Stimulated activated CD8-positive, alpha-beta memory T cell treated with anti-CD3 and anti-CD28 coated beads, Interleukin-12 subunit alpha, Interleukin-12 subunit beta, amount 100 ng/mL, for 24 hours (primary cell): ENCODE measurements around the gene GMPPA.

Experiments used
- DNase-seq: peaks from one replicate; pipeline ENCODE4 v3.0.0-alpha.2; 2020; ENCODE audit errors: extremely low read depth

GMPPA gene

DNA sequence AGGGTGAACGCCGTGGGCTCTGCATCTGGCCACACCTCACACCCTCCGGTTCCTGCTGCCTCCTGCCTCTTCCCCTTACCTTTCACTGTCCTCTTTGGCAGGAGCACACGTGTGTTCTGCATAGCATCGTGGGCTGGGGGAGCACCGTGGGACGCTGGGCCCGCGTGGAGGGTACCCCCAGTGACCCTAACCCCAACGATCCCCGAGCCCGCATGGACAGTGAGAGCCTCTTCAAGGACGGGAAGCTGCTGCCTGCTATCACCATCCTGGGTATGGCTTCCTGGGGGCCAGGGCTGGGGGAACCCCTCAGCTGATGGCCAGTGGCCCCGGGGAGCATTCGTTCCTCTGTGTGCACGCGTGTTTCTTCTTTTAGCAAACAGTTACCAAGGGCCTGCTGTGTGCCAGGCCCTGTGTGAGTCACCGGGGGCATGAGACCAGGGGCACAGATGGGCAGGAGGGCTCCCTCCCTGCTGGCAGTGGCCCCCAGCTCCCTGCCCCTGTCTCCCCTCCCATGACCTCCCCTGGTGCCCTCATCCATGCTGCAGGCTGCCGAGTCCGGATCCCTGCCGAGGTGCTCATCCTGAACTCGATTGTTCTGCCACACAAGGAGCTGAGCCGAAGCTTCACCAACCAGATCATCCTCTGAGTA, 7.6 kb downstream of the GMPPA start:
- no peak for DNase-seq

DNA sequence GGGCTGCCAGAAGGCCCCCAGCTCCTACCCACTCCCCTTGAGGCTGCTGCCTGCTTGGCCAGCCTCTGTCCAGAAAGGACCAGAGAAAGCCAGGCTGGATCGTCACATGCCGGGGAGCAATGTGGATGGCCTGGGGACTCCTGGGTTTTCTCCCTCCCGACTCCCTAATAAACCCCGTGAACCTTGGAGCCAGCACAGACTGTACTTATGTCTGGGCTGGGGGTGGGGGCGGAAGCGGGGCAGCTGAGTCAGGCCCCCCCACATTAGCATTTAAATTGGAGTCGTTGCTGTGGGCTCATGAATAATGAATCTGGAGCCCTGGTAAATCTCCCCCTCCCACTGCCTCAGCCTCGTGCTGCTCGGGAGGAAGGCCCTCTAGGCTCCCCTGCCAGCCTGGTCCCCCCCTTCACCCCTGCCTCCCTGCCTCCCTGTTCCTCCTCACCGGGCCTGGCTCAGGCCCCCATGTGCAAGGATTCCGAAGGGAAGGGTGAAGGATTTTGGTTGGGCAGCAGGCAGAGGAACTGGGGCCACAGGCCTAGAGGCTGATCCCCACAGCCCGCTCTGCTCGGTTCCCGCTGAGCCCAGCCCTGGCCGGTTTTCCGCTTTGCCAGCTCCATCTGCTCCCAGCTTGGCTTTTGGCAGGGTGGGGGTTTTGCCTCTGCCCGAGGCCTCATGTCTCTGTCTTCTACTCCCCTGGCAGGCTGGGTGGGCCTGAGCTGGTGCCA, 8.3 kb downstream of the GMPPA start:
- no peak for DNase-seq

DNA sequence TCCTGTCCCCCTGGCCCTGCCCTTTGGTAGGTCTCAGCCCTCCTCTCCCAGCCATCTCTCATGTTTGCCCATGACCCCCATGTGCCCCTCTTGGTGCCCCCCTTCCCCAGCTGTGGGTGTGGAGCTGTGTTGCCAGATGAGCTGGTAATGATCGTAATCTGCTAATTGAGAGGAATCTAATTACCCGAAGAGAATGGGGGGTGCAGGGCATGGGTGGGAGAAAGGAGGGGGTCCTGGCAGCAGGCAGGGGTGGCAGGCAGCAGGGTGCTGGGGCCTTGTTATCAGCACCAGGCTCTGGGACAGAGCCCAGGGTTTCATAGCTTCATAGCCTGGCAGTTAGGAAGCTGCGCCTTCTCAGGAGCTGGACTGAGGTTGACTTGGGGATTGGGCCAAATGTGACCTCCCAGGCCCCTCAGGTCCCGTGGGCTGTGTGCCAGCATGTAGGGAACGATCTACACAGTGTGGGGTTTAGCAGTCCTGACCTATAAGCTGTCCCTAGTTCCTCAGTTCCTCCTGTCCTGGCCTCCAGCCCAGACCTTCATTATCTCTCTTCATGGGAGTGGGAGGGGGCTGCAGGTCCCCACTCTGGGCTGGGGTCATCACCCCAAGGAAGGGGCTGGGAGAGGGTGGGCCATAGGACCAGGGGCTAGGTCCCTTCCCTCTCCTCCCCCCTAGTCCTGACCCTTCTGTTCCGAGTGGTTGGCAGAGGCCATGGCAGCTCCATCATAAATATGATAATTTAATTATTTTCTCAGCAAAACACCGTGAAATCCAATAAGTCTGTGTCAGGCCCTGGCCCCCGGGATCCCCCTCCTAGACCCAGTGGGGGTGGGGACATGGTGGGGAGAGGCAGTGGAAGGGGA, 9.1 kb downstream of the GMPPA start:
- no peak for DNase-seq

DNA sequence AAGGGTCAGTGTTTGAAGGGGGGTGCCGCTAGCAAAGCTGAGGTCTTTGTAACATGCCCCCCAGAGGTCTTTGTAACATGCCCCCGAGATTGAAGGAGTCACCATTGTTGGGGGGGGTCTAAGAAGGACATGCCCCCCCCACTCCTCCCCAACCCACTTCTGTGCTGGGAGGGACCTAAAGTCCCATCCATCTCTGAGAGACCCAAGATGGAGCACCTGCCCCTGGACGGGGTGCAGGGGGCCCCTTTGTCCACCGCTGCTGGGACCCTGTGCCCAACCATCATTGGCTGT, 9.7 kb downstream of the GMPPA start:
- DNase-seq: no peak

DNA sequence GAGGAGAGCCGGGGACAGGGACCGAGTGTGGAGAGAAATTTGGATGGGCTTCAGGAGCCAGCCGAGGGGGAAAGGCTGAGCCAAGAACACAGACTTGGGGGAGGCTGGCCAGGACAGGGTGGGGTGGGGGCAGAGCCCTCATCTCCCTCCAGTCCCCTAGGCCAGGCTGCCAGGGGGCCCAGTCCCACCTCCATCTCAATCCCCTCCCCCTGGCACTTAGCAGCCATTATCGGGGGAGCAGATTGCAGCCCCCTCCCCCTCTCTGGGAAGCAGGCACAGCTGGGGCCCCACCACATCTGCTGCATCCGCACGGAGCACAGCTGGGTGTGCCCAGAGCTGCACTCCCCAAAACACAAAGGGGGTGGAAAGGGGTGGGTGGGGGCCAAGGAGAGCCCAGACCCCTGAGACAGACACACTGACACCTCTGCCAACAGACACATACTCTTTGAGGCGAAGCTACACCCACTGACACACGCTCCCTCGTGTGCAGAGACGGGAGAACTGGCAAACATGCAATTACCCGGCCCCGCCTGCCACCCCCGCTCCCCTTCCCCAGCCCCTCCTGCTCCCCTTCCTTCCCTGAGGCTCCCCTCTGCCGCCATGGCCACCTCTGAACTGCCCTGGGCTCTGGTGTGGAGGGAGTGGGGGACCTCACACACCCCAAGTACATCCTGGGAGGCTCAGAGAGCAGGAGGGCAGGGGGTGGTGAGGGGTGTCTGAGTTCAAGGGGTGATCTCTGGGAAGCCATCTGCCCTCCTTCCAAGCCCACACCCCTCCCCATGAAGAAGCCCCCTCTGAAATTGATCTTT, 10.5 kb downstream of the GMPPA start:
- no peak for DNase-seq

DNA sequence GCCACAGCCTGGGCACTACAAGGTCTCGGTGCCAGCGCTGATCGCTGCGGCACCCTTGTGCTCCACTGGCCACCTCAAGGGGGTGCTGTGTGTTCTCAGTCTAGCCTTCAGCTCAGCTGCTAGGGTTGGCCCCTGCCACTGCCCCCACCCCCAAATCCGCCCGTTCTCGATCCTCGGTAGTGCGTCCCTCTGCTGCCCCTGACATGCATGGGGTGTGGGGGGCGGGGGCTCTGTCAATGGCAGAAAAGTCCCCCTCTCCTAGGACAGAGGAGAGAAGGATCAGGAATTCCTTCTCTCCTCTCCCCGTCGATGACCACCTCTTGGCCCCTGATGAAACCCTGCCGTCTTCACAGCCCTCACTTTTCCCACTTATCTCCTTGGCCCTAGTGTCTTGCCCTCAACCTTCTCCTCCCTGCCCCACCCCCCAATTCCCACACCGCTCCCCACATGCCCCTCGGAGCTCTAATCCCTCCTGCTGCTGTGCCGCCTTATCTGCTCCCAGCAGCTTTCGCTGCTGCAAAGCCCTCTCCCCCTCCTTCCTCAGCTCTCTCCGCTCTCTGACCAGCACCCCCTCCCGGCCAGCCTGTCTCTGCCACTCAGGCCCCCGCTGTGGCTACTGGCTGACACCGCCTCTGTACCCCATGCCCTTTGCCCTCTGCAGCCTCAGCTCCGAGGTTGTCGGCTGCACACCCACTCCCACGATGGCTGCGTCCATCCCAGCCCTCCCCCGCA, 11.3 kb downstream of the GMPPA start:
- no peak for DNase-seq

DNA sequence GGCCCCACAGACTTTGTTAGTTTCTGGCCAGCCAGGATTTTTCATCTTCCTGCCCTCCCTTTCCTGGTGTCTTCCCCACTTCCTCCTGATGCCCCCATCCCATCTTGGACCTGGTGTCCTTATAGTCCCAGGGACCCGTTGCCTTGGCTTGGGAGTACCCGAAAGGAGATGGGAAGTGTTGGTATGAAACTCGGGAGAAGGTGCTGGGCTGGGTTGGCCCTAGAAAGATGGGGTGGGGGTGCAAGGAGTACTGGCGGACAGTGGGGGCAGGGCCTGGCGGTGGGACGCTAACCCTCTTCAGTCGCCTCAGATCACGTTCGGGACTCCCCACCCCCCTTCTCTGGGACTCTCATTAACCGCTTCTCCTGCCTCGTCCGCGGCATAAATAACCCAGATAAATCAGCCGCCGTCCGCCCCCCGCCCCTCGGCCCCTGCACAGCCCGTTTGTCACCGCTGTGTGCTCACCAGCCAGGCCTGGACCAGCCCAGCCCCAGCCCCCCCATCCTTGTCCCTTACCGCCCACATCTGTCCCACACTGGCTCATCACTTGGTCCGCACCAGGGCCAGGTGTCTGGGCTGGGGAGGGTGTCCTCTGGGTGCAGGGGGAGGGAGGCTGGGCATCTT, 11.9 kb downstream of the GMPPA start:
- DNase-seq: no peak

DNA sequence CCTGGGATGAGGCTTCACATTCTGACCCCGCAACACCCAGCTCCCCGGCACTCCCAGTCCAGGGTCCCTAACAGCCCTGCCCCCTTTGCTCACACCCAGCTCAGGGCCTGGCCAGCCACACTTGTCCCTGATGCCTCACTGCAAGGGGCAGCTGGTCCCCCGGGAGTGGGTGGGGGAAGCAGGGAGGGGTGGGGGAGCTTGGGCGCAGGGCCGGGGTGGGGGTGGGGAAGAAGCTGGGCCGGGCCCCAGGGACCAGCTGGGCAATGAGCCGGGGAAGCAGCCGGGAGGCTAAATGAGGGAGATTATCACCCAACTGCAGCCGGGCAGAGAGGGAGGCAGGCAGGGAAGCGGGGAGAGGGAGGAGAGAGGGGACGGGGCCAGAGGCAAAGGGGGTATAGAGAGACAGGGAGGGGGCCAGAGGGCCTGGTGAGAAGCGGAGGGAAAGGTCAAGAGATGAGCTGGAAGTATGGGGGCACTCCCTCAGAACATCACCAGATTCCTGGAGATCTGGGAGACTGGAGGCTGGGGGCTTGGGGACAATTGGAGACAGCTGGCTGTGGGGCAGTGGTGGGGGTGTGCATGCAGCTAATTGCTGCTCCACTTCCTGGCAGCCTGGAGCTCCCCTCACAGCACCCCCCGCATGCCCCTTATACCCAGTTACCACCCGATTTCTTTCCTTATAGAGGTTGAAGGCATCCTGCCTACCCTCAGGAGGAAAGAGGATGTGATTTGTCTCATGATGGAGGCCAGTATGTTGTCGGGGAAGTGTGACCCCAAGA, 13.0 kb downstream of the GMPPA start:
- DNase-seq: no peak

DNA sequence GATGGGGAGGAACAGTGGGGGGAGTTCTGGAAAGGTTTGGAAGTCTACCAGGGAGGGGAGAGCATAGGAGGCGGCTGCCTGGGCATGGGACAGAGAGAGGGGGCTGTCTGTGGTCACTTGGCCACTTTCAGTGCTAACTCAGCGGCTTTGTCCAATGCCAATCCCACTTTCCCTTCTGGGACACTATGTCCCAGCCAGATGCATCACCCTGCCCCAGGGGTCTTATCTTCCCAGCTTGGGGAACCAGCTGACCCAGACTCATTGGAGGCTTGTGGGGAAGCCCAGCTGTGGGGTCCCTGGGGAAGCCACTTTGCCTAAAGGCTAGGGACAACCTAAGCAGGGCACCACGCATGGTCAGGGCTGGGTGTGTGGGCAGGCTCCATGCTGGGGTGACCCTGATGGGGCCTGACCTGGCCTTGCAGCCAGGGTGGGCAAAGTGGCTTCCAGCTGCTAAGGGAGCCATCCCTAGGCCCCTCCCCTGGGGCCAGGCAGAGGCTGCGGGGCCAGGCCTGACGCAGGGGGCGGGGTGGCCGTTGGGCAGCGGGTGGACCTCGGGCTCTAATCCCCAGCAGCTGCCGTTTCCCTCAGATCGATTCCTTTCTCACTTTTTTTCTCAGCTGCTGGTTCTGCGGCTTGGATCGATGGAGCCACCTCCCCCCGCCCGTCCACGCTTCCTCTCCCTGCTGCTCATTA, 14.0 kb downstream of the GMPPA start:
- no peak for DNase-seq

DNA sequence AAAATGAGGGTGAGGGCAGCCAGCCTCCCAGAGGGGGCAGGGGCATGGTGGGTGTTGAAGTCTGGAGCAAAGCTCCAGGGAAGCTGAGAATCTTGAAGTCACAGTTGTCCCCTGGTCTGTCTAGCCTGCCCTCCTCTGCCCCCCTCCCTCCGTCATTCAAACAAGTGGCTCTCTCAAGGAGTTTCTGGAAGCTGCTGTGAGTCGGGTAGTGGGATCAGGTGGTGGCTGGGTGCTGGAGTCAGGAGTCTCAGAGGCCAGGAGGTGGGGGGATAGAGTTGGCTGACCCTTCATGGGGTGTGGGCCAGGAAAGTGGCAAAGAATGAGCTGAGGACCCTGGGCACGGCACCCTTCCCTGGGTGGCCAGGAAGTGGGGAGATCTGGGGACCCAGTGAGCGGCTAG, 15.1 kb downstream of the GMPPA start:
- DNase-seq: no peak

DNA sequence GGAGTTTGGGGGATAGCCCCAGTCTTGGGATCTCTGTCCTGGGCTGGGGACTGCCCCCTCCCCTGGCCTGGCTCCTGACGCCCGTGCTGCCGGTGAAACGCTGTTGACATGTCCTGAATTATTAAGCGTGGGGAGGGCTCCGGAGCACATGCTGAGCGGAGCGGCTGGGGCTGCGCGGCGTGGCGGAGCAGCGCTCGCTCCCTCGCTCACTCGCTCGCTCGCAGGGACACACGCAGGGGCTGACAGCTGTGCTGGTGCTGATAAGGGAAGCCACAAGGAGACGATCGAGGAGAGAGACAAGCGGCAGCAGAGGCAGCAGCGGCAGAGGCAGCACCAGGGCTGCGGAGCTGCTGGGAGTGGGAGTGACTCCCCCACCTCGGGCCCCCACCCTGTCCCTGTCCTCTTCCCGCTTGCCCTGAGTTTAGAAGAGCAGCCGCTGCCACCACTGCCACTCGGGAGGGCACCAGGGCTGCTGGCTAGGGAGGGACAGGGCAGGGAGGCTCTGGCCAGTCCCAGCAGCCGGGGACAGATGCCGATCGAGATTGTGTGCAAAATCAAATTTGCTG, 15.6 kb downstream of the GMPPA start, which contains the start of gene ASIC4:
ASIC4 (plus strand) TSS at position 287 of the 566 bp plus-strand sequence; CDS start at position 530, 243 bp downstream.
- no peak for DNase-seq

DNA sequence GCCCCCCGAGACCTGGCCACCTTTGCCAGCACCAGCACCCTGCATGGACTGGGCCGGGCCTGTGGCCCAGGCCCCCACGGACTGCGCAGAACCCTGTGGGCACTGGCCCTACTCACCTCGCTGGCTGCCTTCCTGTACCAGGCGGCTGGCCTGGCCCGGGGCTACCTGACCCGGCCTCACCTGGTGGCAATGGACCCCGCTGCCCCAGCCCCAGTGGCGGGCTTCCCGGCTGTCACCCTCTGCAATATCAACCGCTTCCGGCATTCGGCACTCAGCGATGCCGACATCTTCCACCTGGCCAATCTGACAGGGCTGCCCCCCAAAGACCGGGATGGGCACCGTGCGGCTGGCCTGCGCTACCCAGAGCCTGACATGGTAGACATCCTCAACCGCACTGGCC, 16.1 kb downstream of the GMPPA start:
- no peak for DNase-seq

DNA sequence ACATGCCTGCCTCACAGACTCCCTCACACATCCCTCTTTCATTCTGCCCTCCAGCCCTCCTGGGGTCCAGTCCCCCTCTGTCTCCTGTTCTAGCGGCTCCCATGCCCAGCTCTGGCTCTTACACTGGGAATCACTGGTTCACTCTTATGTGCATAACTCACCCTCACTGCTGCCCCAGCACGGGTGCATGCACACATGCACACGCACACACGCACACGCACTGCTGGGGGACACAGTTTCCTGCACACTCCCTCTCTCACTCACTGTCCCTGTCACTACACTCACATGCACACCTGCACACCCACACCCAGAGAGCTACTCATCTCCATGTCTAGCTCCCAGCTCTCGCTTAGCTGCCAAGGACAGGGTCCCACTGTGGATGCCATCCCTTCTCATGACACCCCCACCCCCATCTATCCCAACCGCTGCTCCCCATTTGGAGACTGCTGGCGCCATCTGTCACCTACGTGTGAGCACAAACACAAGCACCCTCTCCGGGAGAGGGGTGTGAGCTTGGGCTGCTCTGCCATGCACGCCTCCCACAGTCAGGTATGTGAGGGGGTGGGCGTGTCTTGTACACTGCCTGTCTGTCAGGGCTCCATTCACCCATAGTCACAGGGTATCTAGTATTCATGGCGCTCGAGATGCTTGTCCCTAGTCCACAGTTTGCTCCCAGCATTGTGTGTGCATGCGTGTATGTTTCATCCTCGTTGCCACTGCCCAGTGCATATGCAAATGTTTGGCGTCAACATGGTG, 17.4 kb downstream of the GMPPA start:
- DNase-seq: no peak

DNA sequence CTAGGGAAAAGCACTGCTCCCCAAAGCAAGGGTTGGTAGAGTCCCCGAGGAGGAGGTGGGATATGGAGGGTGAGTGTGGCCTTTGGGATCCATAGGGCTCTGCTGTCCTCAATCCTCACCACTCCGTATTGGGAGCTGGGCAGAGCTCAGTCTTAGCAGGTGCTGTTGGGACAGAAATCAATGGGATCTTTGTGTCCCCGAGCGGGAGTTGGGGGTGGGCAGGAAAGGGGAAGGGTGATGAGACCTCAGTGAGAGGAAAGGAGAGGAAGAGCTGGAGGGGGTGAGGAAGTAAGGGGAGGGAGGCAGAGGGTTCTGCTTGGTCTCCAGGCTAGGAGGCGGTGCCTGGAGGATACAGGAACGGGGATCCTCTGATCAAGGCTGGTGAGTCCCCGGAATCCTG, 18.2 kb downstream of the GMPPA start:
- DNase-seq: no peak

DNA sequence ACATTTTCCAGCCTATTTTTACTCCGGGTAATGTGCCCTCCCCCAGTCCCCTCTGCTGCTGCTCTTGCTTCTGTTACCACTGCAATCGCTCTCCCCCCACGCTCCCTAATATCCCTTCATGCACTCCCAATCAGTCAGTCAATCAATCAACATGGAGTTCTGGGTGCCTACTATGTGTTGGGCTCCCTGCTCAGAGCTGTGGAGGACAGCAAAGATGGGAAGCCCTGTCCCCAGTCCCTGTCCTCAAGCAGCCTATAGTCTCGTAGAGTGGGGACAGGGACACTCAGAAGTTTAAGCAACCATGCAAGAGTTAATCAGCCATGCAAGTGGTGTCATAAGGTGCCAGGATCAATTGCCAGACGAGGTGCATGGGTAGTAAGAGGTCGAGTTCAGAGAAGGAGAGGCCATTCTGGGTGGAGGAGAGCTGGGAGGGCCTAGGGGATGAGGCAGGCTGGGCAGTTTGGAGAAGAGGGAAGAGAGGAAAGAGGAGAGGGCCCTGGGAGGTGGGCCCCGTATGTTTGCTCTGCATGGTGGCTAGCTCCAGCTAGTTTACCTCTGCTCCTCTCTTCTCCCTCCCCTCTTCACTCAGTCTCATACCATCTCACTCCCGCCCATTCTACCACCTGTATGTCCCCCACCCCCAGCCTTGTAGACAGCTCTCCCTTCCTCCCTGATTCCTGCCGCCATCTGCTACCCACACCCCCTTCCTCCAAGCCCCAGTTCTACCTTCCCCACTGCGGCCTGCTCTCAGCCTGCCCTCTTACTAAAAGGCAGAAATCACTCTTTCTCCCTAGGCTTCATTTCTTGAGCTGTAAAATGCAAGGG, 19.5 kb downstream of the GMPPA start:
- DNase-seq: no peak

DNA sequence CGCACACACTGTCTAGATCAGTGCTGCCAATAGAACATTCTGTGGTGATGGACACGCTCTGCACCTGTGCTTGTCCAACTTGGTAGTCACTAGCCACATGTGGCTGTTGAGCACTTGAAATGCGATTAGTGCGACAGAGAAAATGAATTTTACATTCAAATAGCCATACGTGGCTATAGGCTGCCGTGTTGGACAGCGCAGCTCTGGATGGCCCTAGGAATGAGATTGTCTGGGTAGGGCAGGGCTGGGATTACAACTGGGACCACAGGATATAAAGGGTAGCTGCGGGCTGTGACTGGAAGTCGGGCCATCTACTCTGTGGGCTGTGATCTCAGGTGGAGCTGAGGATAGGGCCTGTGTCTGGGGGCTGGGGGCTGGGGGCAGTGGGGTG, 20.8 kb downstream of the GMPPA start:
- DNase-seq: no peak

DNA sequence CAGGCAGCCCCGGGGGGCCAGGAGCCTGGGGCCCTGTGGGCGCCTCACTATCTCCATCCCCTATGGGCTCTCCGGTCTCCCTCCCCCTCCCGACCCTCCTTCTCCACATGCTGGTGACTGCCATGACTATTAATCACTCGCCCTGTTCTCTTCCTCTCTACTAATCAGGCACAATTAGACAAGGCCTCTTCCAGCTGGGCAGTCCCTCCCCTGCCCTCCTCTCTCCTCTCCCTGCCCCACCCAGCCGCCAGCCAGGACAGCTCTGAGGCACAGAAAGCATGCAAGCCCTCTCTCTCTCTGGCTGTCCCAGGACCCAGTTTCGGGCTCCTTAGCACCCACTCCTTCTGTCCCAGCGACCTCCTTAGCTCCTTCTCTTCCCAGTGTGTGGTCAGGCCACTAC, 21.4 kb downstream of the GMPPA start:
- DNase-seq: no peak
